Ishikawa (cell line): ENCODE results near the gene SEPTIN10.

Experiments used
- CEBPB ChIP-seq: IDR thresholded peaks from 2 replicates; pipeline ENCODE4 v1.6.1; 2012
- CREB1 ChIP-seq: IDR thresholded peaks from 2 replicates; pipeline ENCODE4 v1.6.1; 2012; ENCODE audit warnings: low read depth
- EGR1 ChIP-seq: IDR thresholded peaks from 2 replicates; pipeline ENCODE4 v1.6.1; 2012
- EP300 ChIP-seq: IDR thresholded peaks from 2 replicates; pipeline ENCODE4 v1.6.1; 2012; ENCODE audit warnings: borderline replicate concordance
- FOXM1 ChIP-seq: IDR thresholded peaks from 2 replicates; pipeline ENCODE4 v1.6.1; 2012; ENCODE audit warnings: low read depth, borderline replicate concordance
- NFIC ChIP-seq: IDR thresholded peaks from 2 replicates; pipeline ENCODE4 v1.6.1; 2012
- RAD21 ChIP-seq: IDR thresholded peaks from 2 replicates; pipeline ENCODE4 v1.6.1; 2012; ENCODE audit warnings: low read depth
- REST ChIP-seq: IDR thresholded peaks from 2 replicates; pipeline ENCODE4 v1.6.1; 2012; ENCODE audit warnings: low read depth, mild to moderate bottlenecking
- TAF1 ChIP-seq: IDR thresholded peaks from 2 replicates; pipeline ENCODE4 v1.6.1; 2012; ENCODE audit warnings: low read depth, mild to moderate bottlenecking
- TCF12 ChIP-seq: IDR thresholded peaks from 2 replicates; pipeline ENCODE4 v1.6.1; 2012; ENCODE audit warnings: low read depth
- TEAD4 ChIP-seq: IDR thresholded peaks from 2 replicates; pipeline ENCODE4 v1.6.1; 2012
- YY1 ChIP-seq: IDR thresholded peaks from 2 replicates; pipeline ENCODE4 v1.6.1; 2012; ENCODE audit warnings: low read depth
- ZBTB7A ChIP-seq: IDR thresholded peaks from 2 replicates; pipeline ENCODE4 v1.6.1; 2012; ENCODE audit warnings: low read depth
- TF ChIP-seq, protein P1 (sequence below): IDR thresholded peaks from 2 replicates; pipeline ENCODE4 v1.6.1; 2012
- TF ChIP-seq, protein P2 (sequence below): IDR thresholded peaks from 2 replicates; pipeline ENCODE4 v1.6.1; 2012

Gene SEPTIN10

DNA sequence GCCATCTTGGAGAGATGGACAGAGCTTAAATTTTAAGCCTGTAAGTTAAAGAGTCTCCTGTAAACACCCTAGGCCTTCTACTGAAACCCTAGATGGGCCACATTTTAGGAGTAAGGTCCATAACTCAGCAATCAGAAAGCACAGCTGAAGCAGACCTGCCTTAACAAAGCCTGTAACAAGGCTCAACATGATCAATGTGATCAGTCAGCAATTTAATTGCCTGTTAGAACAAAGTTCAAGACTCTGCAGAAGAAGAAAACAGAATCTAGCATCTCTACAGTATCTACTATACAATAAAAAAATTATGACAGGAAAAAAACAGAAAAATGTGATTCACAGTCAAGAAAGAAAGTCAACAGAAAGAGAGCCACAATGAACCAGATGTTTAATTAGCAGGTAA, 27.1 kb downstream of the SEPTIN10 start:
- no peak for TF ChIP-seq ZBTB7A
- TF ChIP-seq, protein P1, sequence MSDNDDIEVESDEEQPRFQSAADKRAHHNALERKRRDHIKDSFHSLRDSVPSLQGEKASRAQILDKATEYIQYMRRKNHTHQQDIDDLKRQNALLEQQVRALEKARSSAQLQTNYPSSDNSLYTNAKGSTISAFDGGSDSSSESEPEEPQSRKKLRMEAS: no peak
- TF ChIP-seq, protein P2, sequence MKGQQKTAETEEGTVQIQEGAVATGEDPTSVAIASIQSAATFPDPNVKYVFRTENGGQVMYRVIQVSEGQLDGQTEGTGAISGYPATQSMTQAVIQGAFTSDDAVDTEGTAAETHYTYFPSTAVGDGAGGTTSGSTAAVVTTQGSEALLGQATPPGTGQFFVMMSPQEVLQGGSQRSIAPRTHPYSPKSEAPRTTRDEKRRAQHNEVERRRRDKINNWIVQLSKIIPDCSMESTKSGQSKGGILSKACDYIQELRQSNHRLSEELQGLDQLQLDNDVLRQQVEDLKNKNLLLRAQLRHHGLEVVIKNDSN: no peak
- TF ChIP-seq EP300: no peak
- no peak for TF ChIP-seq REST
- TF ChIP-seq YY1: no peak
- no peak for TF ChIP-seq TCF12

DNA sequence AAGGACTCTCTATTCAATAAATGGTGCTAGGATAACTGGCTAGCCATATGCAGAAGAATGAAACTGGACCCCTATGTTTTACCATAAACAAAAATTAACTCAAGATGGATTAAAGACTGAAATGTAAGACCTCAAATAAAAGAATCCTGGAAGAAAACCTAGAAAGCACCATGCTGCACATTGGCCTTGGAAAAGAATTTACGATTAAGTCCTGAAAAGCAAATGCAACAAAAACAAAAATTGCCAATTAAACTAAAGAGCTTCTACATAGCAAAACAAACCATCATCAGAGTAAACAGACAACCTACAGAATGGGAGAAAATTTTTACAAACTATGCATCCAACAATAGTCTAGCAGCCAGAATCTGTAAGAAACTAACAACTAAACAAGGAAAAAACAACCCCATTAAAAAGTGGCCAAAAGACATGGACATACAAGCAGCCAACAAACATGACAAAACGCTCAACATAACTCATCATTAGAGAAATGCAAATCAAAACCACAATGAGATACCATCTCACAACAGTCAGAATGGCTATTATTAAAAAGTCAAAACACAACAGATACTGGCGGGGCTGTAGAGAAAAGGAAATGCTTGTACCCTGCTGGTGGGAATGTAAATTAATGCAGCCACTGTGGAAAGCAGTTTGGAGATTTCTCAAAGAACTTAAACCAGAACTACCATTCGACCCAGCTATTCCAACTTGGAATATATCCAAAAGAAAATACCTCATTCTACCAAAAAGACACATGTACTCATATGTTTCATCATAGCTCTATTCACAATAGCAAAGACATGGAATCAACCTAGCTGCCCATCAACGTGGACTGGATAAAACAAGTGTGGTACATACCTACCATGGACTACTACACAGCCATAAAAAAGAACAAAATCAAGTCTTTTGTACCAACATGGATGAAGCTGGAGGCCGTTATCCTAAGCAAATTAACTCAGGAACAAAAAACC, 30.6 kb downstream of the SEPTIN10 start:
- TF ChIP-seq EP300 (no peak), CREB1 (no peak), REST (no peak), EGR1 (no peak), TCF12 (no peak), NFIC (no peak), TAF1 (no peak), FOXM1 (no peak), YY1 (no peak), ZBTB7A (no peak), RAD21 (no peak), TEAD4 (no peak), CEBPB (no peak)
- TF ChIP-seq, protein P2: no peak
- TF ChIP-seq, protein P1: no peak

DNA sequence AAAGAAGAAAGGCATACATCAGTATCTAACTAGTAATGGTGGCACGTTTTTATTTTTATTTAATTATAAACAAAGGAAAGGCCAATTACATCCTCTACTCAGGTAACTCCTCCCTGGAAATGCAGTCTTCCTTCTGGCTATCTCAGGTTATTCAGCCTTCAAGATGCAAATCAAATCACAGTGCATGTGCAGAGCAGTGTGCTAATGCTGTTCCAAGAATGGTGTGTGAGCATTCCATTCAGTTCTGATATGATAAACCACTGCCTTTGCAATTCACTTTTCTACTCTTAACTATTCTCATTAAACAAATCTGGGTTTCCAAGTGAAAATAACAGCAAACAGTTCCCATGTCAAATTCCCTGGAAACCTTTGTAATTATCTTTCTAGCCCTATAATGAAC, 38.4 kb downstream of the SEPTIN10 start:
- TF ChIP-seq, protein P1: no peak
- TF ChIP-seq CEBPB (no peak), EP300 (no peak), EGR1 (no peak), RAD21 (no peak), TAF1 (no peak), FOXM1 (no peak), ZBTB7A (no peak), CREB1 (no peak), NFIC (no peak), TEAD4 (no peak), TCF12 (no peak)
- TF ChIP-seq, protein P2: no peak

DNA sequence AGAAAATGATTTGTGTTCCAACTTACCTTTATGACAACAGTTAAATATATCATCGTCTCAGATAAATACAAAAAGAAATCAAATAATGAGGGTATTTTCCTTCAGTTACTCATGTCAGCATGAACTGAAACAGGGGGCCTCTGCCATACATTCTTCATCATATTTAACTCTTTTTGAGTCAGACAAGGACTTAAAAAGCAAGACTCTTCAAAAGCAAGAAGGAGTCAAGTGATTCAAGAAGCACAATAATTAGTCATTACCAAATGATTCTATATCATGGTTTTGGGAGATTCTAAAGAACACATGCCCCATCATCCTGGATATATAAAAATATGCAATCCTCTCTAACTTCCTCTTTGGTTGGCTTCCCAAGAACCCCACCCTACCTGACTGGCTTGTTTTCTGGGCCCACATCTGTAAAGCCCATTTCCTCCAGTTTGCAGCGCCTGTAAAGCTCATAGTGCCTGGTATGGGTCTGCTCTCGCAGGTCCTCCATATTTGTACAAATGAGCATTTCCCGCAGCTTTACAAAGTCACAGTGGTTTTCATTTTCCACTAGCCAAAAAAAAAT, 49.7 kb downstream of the SEPTIN10 start:
- TF ChIP-seq ZBTB7A (no peak), FOXM1 (no peak), CEBPB (no peak)

DNA sequence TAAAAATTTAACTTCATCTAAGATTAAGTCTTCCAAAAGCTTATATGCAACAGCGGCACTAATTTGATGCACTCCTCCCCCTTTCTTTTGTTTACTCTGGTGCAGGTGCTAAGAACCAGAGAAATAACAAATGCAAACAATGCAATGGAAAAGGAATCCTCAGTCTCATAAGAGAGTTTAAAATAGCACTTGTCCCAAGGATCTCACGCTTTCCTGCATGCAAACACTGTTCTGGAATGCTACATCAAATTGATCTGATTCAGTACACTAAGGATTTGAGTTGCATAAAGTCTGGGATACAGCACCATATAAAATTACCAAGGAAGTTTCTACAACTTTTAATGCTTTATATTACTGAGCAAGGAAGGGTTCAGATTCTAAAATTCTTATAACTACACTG, 50.5 kb downstream of the SEPTIN10 start:
- TF ChIP-seq, protein P2: no peak
- TF ChIP-seq REST: no peak
- TF ChIP-seq CREB1: no peak
- TF ChIP-seq EP300: no peak
- no peak for TF ChIP-seq NFIC
- no peak for TF ChIP-seq FOXM1
- TF ChIP-seq TEAD4: no peak
- TF ChIP-seq, protein P1: no peak
- TF ChIP-seq ZBTB7A: no peak
- no peak for TF ChIP-seq CEBPB
- no peak for TF ChIP-seq RAD21
- TF ChIP-seq TAF1: no peak
- no peak for TF ChIP-seq EGR1
- TF ChIP-seq TCF12: no peak
- no peak for TF ChIP-seq YY1
